Measurements from ENCODE around the gene CC2D1A.
"Not testable (repeated sequence)": the region's sequence is repeated elsewhere in the genome, so short reads cannot be mapped to it uniquely, and the experiment has no call there.

The CC2D1A gene

GRCh38 chr19:13961826-13962698 is 56.1 kb downstream of the CC2D1A start:
- no peak for DNase-seq (ENCODE audit: low read depth in 2 of 2)

GRCh38 chr19:13962699-13963602 is 57.0 kb downstream of the CC2D1A start:
- DNase-seq (ENCODE audit: low read depth in 2 of 2): no peak

- DNase-seq (ENCODE audit: low read depth in 2 of 2): no peak
These were observed 57.7 kb downstream of the CC2D1A start for GRCh38 chr19:13963603-13964105.

GRCh38 chr19:13964776-13965175 is 58.8 kb downstream of the CC2D1A start:
- DNase-seq (ENCODE audit: low read depth in 2 of 2): no peak

GRCh38 chr19:13965377-13965896 is 59.4 kb downstream of the CC2D1A start:
- DNase-seq (ENCODE audit: low read depth in 2 of 2): no peak

GRCh38 chr19:13965926-13966683 is 60.1 kb downstream of the CC2D1A start:
- DNase-seq (ENCODE audit: low read depth in 2 of 2): no peak

- no peak for DNase-seq (ENCODE audit: low read depth in 2 of 2)
These were observed 60.7 kb downstream of the CC2D1A start for GRCh38 chr19:13966684-13967128.

GRCh38 chr19:13967206-13967605 is 61.2 kb downstream of the CC2D1A start:
- DNase-seq (ENCODE audit: low read depth in 2 of 2): not testable (repeated sequence)

- no peak for DNase-seq (ENCODE audit: low read depth in 2 of 2)
These were observed 62.5 kb downstream of the CC2D1A start for GRCh38 chr19:13968383-13968935.

- DNase-seq (ENCODE audit: low read depth in 2 of 2): no peak
These were observed 63.0 kb downstream of the CC2D1A start for GRCh38 chr19:13968999-13969398.

GRCh38 chr19:13969897-13970296 is 63.9 kb downstream of the CC2D1A start:
- no peak for DNase-seq (ENCODE audit: low read depth in 2 of 2)

- not testable (repeated sequence) for DNase-seq (ENCODE audit: low read depth in 2 of 2)
These were observed 65.9 kb downstream of the CC2D1A start for GRCh38 chr19:13971868-13972267.

GRCh38 chr19:13972368-13973155 is 66.6 kb downstream of the CC2D1A start:
- no peak for DNase-seq (ENCODE audit: low read depth in 2 of 2)

GRCh38 chr19:13973479-13973878 is 67.5 kb downstream of the CC2D1A start:
- not testable (repeated sequence) for DNase-seq (ENCODE audit: low read depth in 2 of 2)

- no peak for DNase-seq (ENCODE audit: low read depth in 2 of 2)
These were observed 68.1 kb downstream of the CC2D1A start for GRCh38 chr19:13974073-13974472.

- DNase-seq (ENCODE audit: low read depth in 2 of 2): no peak
These were observed 69.9 kb downstream of the CC2D1A start for GRCh38 chr19:13975870-13976269.

- no peak for DNase-seq (ENCODE audit: low read depth in 2 of 2)
These were observed 70.4 kb downstream of the CC2D1A start for GRCh38 chr19:13976446-13976845.

GRCh38 chr19:13977803-13978202 is 71.8 kb downstream of the CC2D1A start:
- no peak for DNase-seq (ENCODE audit: low read depth in 2 of 2)

GRCh38 chr19:13978351-13979243 is 72.6 kb downstream of the CC2D1A start:
- DNase-seq (ENCODE audit: low read depth in 2 of 2): no peak
